A673 (cell line): Measurements from ENCODE around the gene ZNF641. TPM values are rescaled to one million over a fixed set of nuclear protein-coding genes. Genes with fewer than 3 reads are reported as not detected.

Source experiments
- BruUV-seq: library from RNA; stranded (reverse); fragments of 400-500 nt; replicated peaks from 2 replicates; lab custom pipeline; 2021; lab: Mats Ljungman, UMichigan
- CTCF ChIA-PET: fragments of 300-600 bp; sonication (Branson Sonifier 250); formaldehyde crosslinking; loops from one replicate; lab custom pipeline; 2022; ENCODE audit warnings: antibody characterized with exemption; lab: Charles Lee
- POLR2A ChIA-PET: fragments of 300-600 bp; sonication (Branson Sonifier 250); formaldehyde crosslinking; loops from one replicate; lab custom pipeline; 2022; ENCODE audit warnings: antibody characterized with exemption; ENCODE audit not compliant: low non-redundant PET; lab: Charles Lee
- DNase-seq: peaks from one replicate; pipeline ENCODE4 v3.0.0-alpha.2; 2015; ENCODE audit warnings: low spot score
- H3K27ac ChIP-seq: fragments of 200-600 bp; sonication (generic); 2 replicates; pipeline ENCODE4 v1.5.1; 2016; ENCODE audit warnings: mixed run types, low read depth, mild to moderate bottlenecking, mixed read lengths, antibody characterized with exemption, low read length; ENCODE audit not compliant: poor library complexity, severe bottlenecking
- H3K27me3 ChIP-seq: fragments of 200-600 bp; sonication (generic); replicated peaks from 2 replicates; pipeline ENCODE4 v1.6.1; 2017; ENCODE audit warnings: mixed run types, low read depth, mild to moderate bottlenecking, mixed read lengths, antibody characterized with exemption, low read length; ENCODE audit not compliant: insufficient read depth, poor library complexity
- H3K36me3 ChIP-seq: fragments of 200-600 bp; sonication (generic); 2 replicates; pipeline ENCODE4 v1.6.1; 2016; ENCODE audit warnings: mixed run types, mild to moderate bottlenecking, mixed read lengths, antibody characterized with exemption, low read length; ENCODE audit not compliant: insufficient read depth, poor library complexity, severe bottlenecking
- H3K4me1 ChIP-seq: fragments of 200-600 bp; sonication (generic); 2 replicates; pipeline ENCODE4 v1.6.1; 2017; ENCODE audit warnings: mixed run types, mild to moderate bottlenecking, mixed read lengths, antibody characterized with exemption, low read length; ENCODE audit not compliant: insufficient read depth, poor library complexity, severe bottlenecking
- H3K4me3 ChIP-seq: fragments of 200-600 bp; sonication (generic); 2 replicates; pipeline ENCODE4 v1.5.1; 2016; ENCODE audit warnings: low read depth, mixed run types, mild to moderate bottlenecking, mixed read lengths, low read length; ENCODE audit not compliant: poor library complexity, severe bottlenecking
- H3K9me3 ChIP-seq: fragments of 200-600 bp; sonication (generic); 2 replicates; pipeline ENCODE4 v1.6.1; 2016; ENCODE audit warnings: mixed run types, low read depth, mild to moderate bottlenecking, mixed read lengths, antibody characterized with exemption, low read length; ENCODE audit not compliant: poor library complexity, severe bottlenecking
- CTCF ChIP-seq: fragments of 300-800, 200-600 bp; sonication (generic); conservative IDR thresholded peaks from 2 replicates; pipeline ENCODE4 v1.5.1; 2017; ENCODE audit warnings: low read depth, mild to moderate bottlenecking, antibody characterized with exemption, low read length, moderate library complexity, mixed read lengths
- EZH2 ChIP-seq: fragments of 200-600 bp; sonication (generic); IDR thresholded peaks from 2 replicates; pipeline ENCODE4 v1.6.1; 2017; ENCODE audit warnings: borderline replicate concordance, low read depth, mild to moderate bottlenecking, mixed read lengths, antibody characterized with exemption, low read length; ENCODE audit not compliant: poor library complexity, severe bottlenecking
- intact Hi-C: fragments of 100-400 bp; cut with micrococcal nuclease; formaldehyde crosslinking; loops from one replicate; pipeline ENCODE4 v1.10.0; 2022; ENCODE audit not compliant: unreplicated experiment
- total RNA-seq: library from RNA; stranded (reverse); gene quantifications from 2 replicates; pipeline ENCODE4 v1.2.3, GENCODE V29; 2021

The ZNF641 gene
- total RNA-seq, 1 experiment from 2014 or later = 9.9 TPM

- no peaks in the 10 kb centered on the region for H3K36me3 ChIP-seq
- H3K27me3 ChIP-seq = no peaks in the 10 kb centered on the region
- no peaks in the 10 kb centered on the region for H3K4me1 ChIP-seq
- BruUV-seq = no TSS peak
- no peak overlapping the region for H3K4me3 ChIP-seq
- DNase-seq = no peak
- intact Hi-C loops = no loop called here
- ChIA-PET POLR2A (no interaction called here), CTCF (no interaction called here)
- no peaks in the 10 kb centered on the region for H3K9me3 ChIP-seq
- TF ChIP-seq CTCF (no peak), EZH2 (no peak)
- no peak overlapping the region for H3K27ac ChIP-seq
These were observed 45.5 kb downstream of the ZNF641 start for GRCh38 chr12:48305190-48305589.

DNA sequence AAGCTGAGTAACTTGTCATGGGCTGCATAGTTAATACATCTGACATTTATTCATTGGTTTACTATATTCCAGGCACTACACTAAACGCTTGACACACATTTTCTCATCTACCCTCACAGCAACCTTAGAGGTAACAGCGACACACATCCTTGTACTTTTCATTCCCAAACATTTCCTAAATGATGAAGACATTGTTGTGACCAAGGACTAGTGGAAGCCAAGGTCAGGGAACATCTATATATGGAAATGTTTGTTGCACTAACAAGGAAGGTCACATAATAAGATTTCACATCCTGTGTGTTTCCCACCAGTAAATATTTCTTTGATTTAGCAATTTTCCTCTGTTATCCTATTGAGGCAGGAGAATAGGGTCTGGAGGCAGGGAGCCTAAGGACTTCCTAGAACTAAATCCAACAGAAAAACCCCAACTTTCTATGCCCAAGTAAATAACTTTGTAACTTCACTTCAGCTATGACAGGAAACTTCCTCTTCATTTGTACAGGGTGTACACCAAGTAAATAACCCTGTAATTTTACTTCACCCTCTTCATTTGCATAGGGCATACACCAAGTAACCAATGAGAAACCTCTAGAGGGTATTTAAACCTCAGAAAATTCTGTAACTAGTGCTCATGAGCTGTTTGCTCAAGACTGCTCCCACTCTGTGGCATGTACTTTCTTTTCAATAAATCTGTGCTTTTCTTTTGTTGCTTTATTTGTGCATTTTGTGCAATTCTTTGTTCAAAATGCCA is 48.4 kb downstream of the ZNF641 start:
- CTCF ChIA-PET = no interaction called here
- no TSS peak for BruUV-seq
- POLR2A ChIA-PET = no interaction called here
- no peaks in the 10 kb centered on the region for H3K9me3 ChIP-seq
- DNase-seq = no peak
- no peaks in the 10 kb centered on the region for H3K36me3 ChIP-seq
- H3K27me3 ChIP-seq = no peaks in the 10 kb centered on the region
- no peak overlapping the region for H3K27ac ChIP-seq
- no peak overlapping the region for H3K4me3 ChIP-seq
- H3K4me1 ChIP-seq = no peaks in the 10 kb centered on the region
- TF ChIP-seq EZH2 (no peak), CTCF (no peak)
- intact Hi-C loops = no loop called here

DNA sequence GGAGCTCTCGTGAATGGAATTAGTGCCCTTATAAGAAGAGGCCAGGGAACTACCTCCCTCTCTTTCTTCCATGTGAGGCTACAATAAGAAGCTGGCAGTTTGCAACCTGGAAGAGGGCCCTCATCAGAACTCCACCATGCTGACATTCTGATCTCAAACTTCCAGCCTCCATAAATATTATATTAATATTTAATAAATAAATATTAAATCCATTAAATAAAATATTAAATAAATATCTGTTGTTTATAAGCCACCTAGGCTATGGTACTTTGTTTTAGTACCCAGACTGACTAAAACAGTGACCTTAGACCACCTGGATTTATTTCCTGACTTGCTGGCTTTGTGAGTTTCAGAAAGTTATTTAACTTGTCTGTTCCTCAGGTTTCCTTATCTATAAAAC is 49.9 kb downstream of the ZNF641 start:
- POLR2A ChIA-PET = no interaction called here
- H3K9me3 ChIP-seq = no peaks in the 10 kb centered on the region
- no peaks in the 10 kb centered on the region for H3K4me1 ChIP-seq
- no TSS peak for BruUV-seq
- no peaks in the 10 kb centered on the region for H3K27me3 ChIP-seq
- CTCF ChIA-PET = no interaction called here
- no peak overlapping the region for H3K27ac ChIP-seq
- H3K36me3 ChIP-seq = no peaks in the 10 kb centered on the region
- TF ChIP-seq EZH2 = no peak
- no peak for TF ChIP-seq CTCF
- no peak for DNase-seq
- intact Hi-C loops = no loop called here
- H3K4me3 ChIP-seq = no peak overlapping the region
